GM23338 (cell line): ENCODE results near the gene OSBPL10. TPM values are rescaled to one million over a fixed set of nuclear protein-coding genes. Genes with fewer than 3 reads are reported as not detected.
A peak's percentile ranks its signal among the peaks of the same experiment; 100 is the strongest.

Source experiments
- ATAC-seq: fragments of 200-7000 bp; cut with Tn5 transposase; 3 replicates; pipeline ENCODE4 v1.9.1; 2020
- DNase-seq: peaks from one replicate; pipeline ENCODE4 v3.0.0-alpha.2; 2015; ENCODE audit warnings: low spot score
- H2AFZ ChIP-seq: fragments of 200-600 bp; sonication (generic); 2 replicates; pipeline ENCODE4 v1.8.0; 2016; ENCODE audit warnings: antibody characterized with exemption, mild to moderate bottlenecking, moderate library complexity
- H3F3A ChIP-seq: fragments of 200-600 bp; sonication (generic); replicated peaks from 2 replicates; pipeline ENCODE4 v1.8.0; 2017; ENCODE audit warnings: antibody characterized with exemption, mixed run types, low read depth
- H3K27ac ChIP-seq: fragments of 200-600 bp; sonication (generic); 2 replicates; pipeline ENCODE4 v1.6.1; 2016; ENCODE audit warnings: low read depth
- H3K27me3 ChIP-seq: fragments of 200-600 bp; sonication (generic); 2 replicates; pipeline ENCODE4 v1.8.0; 2016; ENCODE audit warnings: mild to moderate bottlenecking, mixed run types, moderate library complexity; ENCODE audit not compliant: insufficient read depth
- H3K36me3 ChIP-seq: fragments of 200-600 bp; sonication (generic); 2 replicates; pipeline ENCODE4 v1.8.0; 2016; ENCODE audit warnings: mild to moderate bottlenecking; ENCODE audit not compliant: insufficient read depth
- H3K4me1 ChIP-seq: fragments of 200-600 bp; sonication (generic); 2 replicates; pipeline ENCODE4 v1.8.0; 2016; ENCODE audit warnings: mild to moderate bottlenecking, moderate library complexity; ENCODE audit not compliant: insufficient read depth
- H3K4me2 ChIP-seq: fragments of 200-600 bp; sonication (generic); 2 replicates; pipeline ENCODE4 v1.7.1; 2017; ENCODE audit warnings: mixed run types
- H3K4me3 ChIP-seq: fragments of 200-600 bp; sonication (generic); 2 replicates; pipeline ENCODE4 v1.6.1; 2016; ENCODE audit warnings: mixed run types
- H3K79me2 ChIP-seq: fragments of 200-600 bp; sonication (generic); replicated peaks from 2 replicates; pipeline ENCODE4 v1.8.0; 2017; ENCODE audit warnings: mild to moderate bottlenecking; ENCODE audit not compliant: insufficient read depth
- H3K9me2 ChIP-seq: fragments of 200-600 bp; sonication (generic); 2 replicates; pipeline ENCODE4 v1.8.0; 2017; ENCODE audit not compliant: insufficient read depth
- H4K20me1 ChIP-seq: fragments of 200-600 bp; sonication (generic); replicated peaks from 2 replicates; pipeline ENCODE4 v1.8.0; 2017; ENCODE audit warnings: mild to moderate bottlenecking; ENCODE audit not compliant: insufficient read depth
- H3K27ac Mint-ChIP-seq: 2 replicates; pipeline ENCODE4 v1.8.0; 2020; ENCODE audit warnings: inconsistent platforms, mild to moderate bottlenecking, moderate library complexity, mixed read lengths
- H3K27me3 Mint-ChIP-seq: 3 replicates; pipeline ENCODE4 v1.8.0; 2022; ENCODE audit warnings: low read depth, mild to moderate bottlenecking, moderate library complexity, mixed read lengths, inconsistent platforms; ENCODE audit not compliant: insufficient read depth, poor library complexity
- H3K36me3 Mint-ChIP-seq: 3 replicates; pipeline ENCODE4 v1.8.0; 2021; ENCODE audit warnings: low read depth, mild to moderate bottlenecking, inconsistent platforms, moderate library complexity, mixed read lengths
- H3K4me1 Mint-ChIP-seq: 3 replicates; pipeline ENCODE4 v1.8.0; 2020; ENCODE audit warnings: mild to moderate bottlenecking, inconsistent platforms, mixed read lengths
- H3K4me3 Mint-ChIP-seq: 3 replicates; pipeline ENCODE4 v1.8.0; 2021; ENCODE audit warnings: moderate library complexity, mild to moderate bottlenecking, inconsistent platforms, mixed read lengths
- H3K9me3 Mint-ChIP-seq: 3 replicates; pipeline ENCODE4 v1.8.0; 2020; ENCODE audit warnings: moderate library complexity, mild to moderate bottlenecking, inconsistent platforms, mixed read lengths
- CREB1 ChIP-seq: fragments of 250-450 bp; sonication (Bioruptor Pico); IDR thresholded peaks from 2 replicates; pipeline ENCODE4 v1.5.0; 2020; ENCODE audit warnings: low read depth, mild to moderate bottlenecking, moderate library complexity
- CTCF ChIP-seq, 2 experiments: fragments of 200-600 bp in 1 of 2; sonication (generic) in 1 of 2; conservative IDR thresholded peaks; 2 replicates each; pipeline versions ENCODE4 v1.5.1 to v1.6.1; 2016 to 2017; ENCODE audit warnings: antibody characterized with exemption in 2 of 2, low read depth in 2 of 2, mild to moderate bottlenecking in 2 of 2, moderate library complexity in 1 of 2
- ETS1 ChIP-seq: IDR thresholded peaks from 2 replicates; pipeline ENCODE4 v1.6.1; 2016; ENCODE audit warnings: antibody characterized with exemption
- EZH2 ChIP-seq: fragments of 200-600 bp; sonication (generic); IDR thresholded peaks from one replicate; pipeline ENCODE4 v1.8.0; 2017; ENCODE audit warnings: antibody characterized with exemption, mild to moderate bottlenecking, low read depth; ENCODE audit not compliant: unreplicated experiment
- EZH2phosphoT487 ChIP-seq: fragments of 200-600 bp; sonication (generic); IDR thresholded peaks from one replicate; pipeline ENCODE4 v1.8.1; 2018; ENCODE audit warnings: antibody characterized with exemption; ENCODE audit not compliant: unreplicated experiment
- JUNB ChIP-seq: IDR thresholded peaks from one replicate; pipeline ENCODE4 v1.6.1; 2016; ENCODE audit warnings: antibody characterized with exemption; ENCODE audit not compliant: unreplicated experiment
- NANOG ChIP-seq: IDR thresholded peaks from 2 replicates; pipeline ENCODE4 v1.6.1; 2016; ENCODE audit warnings: antibody characterized with exemption, borderline replicate concordance
- POLR2AphosphoS5 ChIP-seq: IDR thresholded peaks from 2 replicates; pipeline ENCODE4 v1.6.1; 2016; ENCODE audit warnings: antibody characterized with exemption, low read depth
- REST ChIP-seq: IDR thresholded peaks from one replicate; pipeline ENCODE4 v1.6.1; 2018; ENCODE audit warnings: antibody characterized with exemption; ENCODE audit not compliant: unreplicated experiment
- STAT1 ChIP-seq: IDR thresholded peaks from one replicate; pipeline ENCODE4 v1.6.1; 2016; ENCODE audit warnings: antibody characterized with exemption; ENCODE audit not compliant: unreplicated experiment
- ZNF114 ChIP-seq: fragments of 250-450 bp; sonication (Bioruptor Pico); IDR thresholded peaks from 2 replicates; pipeline ENCODE4 v1.5.0; 2020; ENCODE audit warnings: mild to moderate bottlenecking, moderate library complexity
- ZNF331 ChIP-seq: fragments of 250-450 bp; sonication (Bioruptor Pico); IDR thresholded peaks from 2 replicates; pipeline ENCODE4 v1.5.0; 2020; ENCODE audit warnings: low read depth, mild to moderate bottlenecking, moderate library complexity
- ZNF462 ChIP-seq: fragments of 250-450 bp; sonication (Bioruptor Pico); IDR thresholded peaks from 2 replicates; pipeline ENCODE4 v1.5.0; 2020; ENCODE audit warnings: mild to moderate bottlenecking, moderate library complexity
- polyA plus RNA-seq: library from polyadenylated mRNA; unstranded; fragments of >200 nt; fragmentation: Nextera tagmentation; extraction: Ambion mirVana; gene quantifications from 2 replicates; pipeline ENCODE4 v1.2.1, GENCODE V29; 2016
- total RNA-seq: library from RNA; depleted of rRNA; stranded (reverse); fragments of >200 nt; shearing (Covaris generic); gene quantifications from 2 replicates; pipeline ENCODE4 v1.2.3, GENCODE V29; 2014

Gene OSBPL10
- total and polyA plus RNA-seq, 2 experiments from 2014 or later: 23.8 to 149 TPM

DNA sequence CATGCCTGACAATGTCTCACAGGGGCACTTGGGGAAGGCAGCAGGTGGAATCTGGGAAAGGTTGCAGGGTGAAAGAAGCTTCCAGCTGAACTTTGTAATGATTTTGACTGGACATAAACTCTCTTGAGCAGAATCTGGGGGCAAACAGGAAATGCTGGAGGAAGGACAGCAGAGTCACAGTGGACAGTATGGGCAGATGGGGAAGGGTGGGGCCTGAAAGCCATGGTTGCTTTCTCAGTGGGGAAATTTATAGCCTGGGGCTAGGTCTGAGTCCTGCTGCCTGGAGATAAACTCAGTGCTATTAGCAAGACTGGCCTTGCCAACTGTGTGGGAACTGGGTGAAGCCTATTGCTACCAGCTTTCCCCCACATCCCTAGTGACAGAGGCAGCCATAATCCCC is 203.2 kb downstream of the OSBPL10 start:
- Histone ChIP-seq H3F3A (no peaks in the 10 kb centered on the region), H3K36me3 (no peaks in the 10 kb centered on the region; the same call in 1 of the 2 replicates), H3K4me1 (peaks cover 13% of the 10 kb centered on the region), H3K4me2 (no peak overlapping the region), H3K27ac (no peak overlapping the region), H3K79me2 (peaks cover 83% of the 10 kb centered on the region), H3K4me3 (no peak overlapping the region), H3K9me2 (no peaks in the 10 kb centered on the region), H2AFZ (no peak overlapping the region), H3K27me3 (no peaks in the 10 kb centered on the region), H4K20me1 (peaks cover 22% of the 10 kb centered on the region)
- Mint-ChIP-seq H3K27ac (0 out of 2 replicates have a peak overlapping the region, but pooled peaks have one; percentile 31), H3K4me3 (no peak overlapping the region), H3K9me3 (peaks cover 9% of the 10 kb centered on the region; the same call in 2 of the 3 replicates), H3K4me1 (peaks cover 33% of the 10 kb centered on the region), H3K36me3 (peaks cover 21% of the 10 kb centered on the region; the same call in 2 of the 3 replicates), H3K27me3 (peaks cover 4% of the 10 kb centered on the region)
- DNase-seq (no peak), ATAC-seq (no peak)
- TF ChIP-seq EZH2 (no peak), JUNB (no peak), CREB1 (no peak), ZNF462 (no peak), STAT1 (no peak), ZNF114 (CRISPR knock-in tag) (no peak), REST (no peak), EZH2phosphoT487 (no peak), POLR2AphosphoS5 (no peak), NANOG (no peak), ETS1 (no peak), ZNF331 (CRISPR knock-in tag) (no peak), CTCF (conservative IDR thresholded peaks at IDR 0.05; ENCODE audit: low read depth in 2 of 2) (no peak)
